Astrocyte (in vitro differentiated cells and primary cell): ENCODE measurements around the gene KIRREL3.

Experiments
- CTCF ChIP-seq: IDR thresholded peaks from 2 replicates; pipeline ENCODE4 v1.5.1; 2011; ENCODE audit warnings: low read depth, mild to moderate bottlenecking, inconsistent platforms, low read length, moderate library complexity; ENCODE audit not compliant: insufficient read depth
- EZH2 ChIP-seq: IDR thresholded peaks from 2 replicates; pipeline ENCODE4 v1.6.1; 2012; ENCODE audit warnings: mild to moderate bottlenecking, low read length, inconsistent platforms; ENCODE audit not compliant: insufficient read depth

- no peak for TF ChIP-seq CTCF
- TF ChIP-seq EZH2: no peak
Observed at GRCh38 chr11:126527651-126528050, 472.9 kb downstream of the KIRREL3 start.
